Measurements from ENCODE around the gene NKAIN4. TPM values are rescaled to one million over a fixed set of nuclear protein-coding genes. Genes with fewer than 3 reads are reported as not detected.

Gene NKAIN4
- total RNA-seq, 4 donors from 2014 or later = not detected

DNA sequence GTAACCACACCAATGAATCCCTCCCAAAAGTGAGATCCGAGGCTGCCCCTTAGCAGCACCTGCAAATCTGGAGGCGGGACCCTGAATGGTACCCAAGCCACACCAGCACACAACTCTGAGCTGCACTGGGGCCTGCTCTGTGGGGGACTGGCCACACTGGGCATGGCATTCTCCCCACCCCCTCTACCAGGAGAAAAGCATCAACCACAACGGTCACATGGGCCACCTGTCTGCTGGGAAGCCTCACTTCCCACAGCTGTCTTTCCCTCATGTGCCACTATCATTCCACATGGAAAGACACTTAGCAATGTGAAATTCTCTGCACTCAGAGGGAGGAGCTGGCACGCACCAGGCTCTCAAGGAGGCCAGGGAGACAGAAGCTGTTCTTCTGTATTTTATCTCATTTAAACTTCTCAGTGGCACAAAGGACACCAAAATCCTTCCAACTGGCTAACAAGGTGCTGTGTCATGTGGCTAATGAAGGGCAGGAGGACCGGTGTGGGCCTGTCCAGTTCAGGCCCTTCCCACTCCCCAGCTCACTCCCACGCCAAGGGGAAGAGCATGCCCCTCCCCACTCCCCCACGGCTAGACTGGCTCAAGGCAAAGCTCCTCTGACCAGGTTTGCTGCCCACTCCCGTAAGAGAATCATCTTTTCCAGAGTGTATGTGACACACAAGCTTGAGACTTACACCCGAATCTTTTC is 57.3 kb downstream of the NKAIN4 start:
- Histone ChIP-seq H3K4me3 (no peak overlapping the region), H3K36me3 (peaks cover 0 to 32% of the 10 kb centered on the region in 2 donors), H3K4me1 (peaks cover 20 to 25% of the 10 kb centered on the region in 2 donors), H3K9me3 (no peaks in the 10 kb centered on the region), H3K27me3 (no peaks in the 10 kb centered on the region), H3K27ac (peak overlapping the region in 1 of 4 donors; percentile 12)
- no peak for TF ChIP-seq POLR2A (IDR thresholded peaks at IDR 0.05)
- TF ChIP-seq, protein P1, sequence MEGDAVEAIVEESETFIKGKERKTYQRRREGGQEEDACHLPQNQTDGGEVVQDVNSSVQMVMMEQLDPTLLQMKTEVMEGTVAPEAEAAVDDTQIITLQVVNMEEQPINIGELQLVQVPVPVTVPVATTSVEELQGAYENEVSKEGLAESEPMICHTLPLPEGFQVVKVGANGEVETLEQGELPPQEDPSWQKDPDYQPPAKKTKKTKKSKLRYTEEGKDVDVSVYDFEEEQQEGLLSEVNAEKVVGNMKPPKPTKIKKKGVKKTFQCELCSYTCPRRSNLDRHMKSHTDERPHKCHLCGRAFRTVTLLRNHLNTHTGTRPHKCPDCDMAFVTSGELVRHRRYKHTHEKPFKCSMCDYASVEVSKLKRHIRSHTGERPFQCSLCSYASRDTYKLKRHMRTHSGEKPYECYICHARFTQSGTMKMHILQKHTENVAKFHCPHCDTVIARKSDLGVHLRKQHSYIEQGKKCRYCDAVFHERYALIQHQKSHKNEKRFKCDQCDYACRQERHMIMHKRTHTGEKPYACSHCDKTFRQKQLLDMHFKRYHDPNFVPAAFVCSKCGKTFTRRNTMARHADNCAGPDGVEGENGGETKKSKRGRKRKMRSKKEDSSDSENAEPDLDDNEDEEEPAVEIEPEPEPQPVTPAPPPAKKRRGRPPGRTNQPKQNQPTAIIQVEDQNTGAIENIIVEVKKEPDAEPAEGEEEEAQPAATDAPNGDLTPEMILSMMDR (IDR thresholded peaks at IDR 0.05 in 4 of 5, conservative IDR thresholded peaks at IDR 0.05 in 1 of 5) = no peak
- in situ Hi-C loops (cut with MboI; ENCODE audit: low sequenced_read_pairs in 4 of 4) (no loop called here), intact Hi-C loops (cut with DNase I; ENCODE audit: low total_unique reads) (no loop called here)
- ATAC-seq (peak in 1 of 2 donors; percentile 33), DNase-seq (no peak)

DNA sequence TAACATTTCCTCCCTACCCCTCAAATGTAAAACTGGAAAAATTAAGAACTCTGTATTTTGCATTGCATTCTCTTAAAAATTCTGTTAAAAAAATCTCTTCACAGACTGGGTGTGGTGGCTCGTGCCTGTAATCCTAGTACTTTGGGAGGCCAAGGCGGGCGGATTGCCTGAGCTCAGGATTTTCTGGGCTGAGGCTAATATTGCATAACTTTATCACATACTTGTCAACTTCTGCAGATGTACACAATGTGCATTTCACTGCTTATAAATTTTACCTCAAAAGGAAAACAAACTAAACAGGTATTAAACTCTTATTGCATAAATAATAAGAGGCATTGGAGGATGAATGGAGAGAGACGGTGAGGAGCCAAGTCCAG is 59.5 kb downstream of the NKAIN4 start:
- no peak for TF ChIP-seq POLR2A (IDR thresholded peaks at IDR 0.05)
- TF ChIP-seq, protein P1 (IDR thresholded peaks at IDR 0.05 in 4 of 5, conservative IDR thresholded peaks at IDR 0.05 in 1 of 5) = no peak
- intact Hi-C loops (cut with DNase I; ENCODE audit: low total_unique reads) (no loop called here), in situ Hi-C loops (cut with MboI; ENCODE audit: low sequenced_read_pairs in 4 of 4) (no loop called here)
- no peak for DNase-seq
- H3K27ac ChIP-seq = no peak overlapping the region
- H3K4me3 ChIP-seq = no peak overlapping the region
- ATAC-seq = no peak
- no peaks in the 10 kb centered on the region for H3K27me3 ChIP-seq
- H3K4me1 ChIP-seq = peaks cover 20 to 25% of the 10 kb centered on the region in 2 donors
- H3K36me3 ChIP-seq = peaks cover 0 to 19% of the 10 kb centered on the region in 2 donors
- H3K9me3 ChIP-seq = no peaks in the 10 kb centered on the region

DNA sequence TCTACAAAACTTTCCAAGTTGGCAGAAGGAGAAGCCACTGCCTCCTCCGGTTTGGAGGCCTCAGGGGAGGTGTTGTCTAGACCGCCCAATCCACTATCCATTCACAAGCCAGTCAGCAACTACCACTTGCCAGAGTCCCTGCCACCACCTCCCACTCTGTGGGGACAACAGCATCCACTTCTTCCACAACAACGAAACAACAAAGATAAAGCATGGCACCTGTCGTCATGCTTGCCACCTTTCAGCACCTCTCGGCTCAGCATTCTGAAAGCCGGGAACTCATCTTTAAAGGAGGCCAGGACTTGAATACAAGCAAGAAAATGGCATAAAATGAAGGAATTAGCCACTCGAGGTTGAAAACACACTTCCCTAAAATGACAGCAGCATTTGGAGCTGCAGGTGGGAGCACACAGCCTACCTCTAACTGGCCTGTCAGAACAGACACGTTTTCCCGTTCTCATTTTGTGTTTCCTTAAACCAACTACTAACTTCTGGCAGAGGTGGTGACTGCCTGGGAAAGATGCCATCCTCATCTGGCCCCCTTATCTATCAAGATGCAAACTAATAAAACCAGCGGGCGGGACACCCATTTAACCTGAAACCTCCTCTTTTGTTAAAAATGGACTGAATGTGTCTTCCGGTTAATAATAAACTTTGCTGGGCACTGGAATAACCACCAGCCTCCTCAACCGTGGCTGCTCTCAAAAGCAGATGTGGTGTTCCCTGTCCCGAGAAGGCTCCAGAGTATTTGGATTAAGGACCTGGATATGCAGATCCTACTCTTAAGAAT is 60.1 kb downstream of the NKAIN4 start:
- no peaks in the 10 kb centered on the region for H3K27me3 ChIP-seq
- intact Hi-C loops (cut with DNase I; ENCODE audit: low total_unique reads) = no loop called here
- peaks cover 0 to 19% of the 10 kb centered on the region in 2 donors for H3K36me3 ChIP-seq
- in situ Hi-C loops (cut with MboI; ENCODE audit: low sequenced_read_pairs in 4 of 4) = no loop called here
- H3K9me3 ChIP-seq = no peaks in the 10 kb centered on the region
- H3K27ac ChIP-seq = no peak overlapping the region
- DNase-seq (no peak), ATAC-seq (no peak)
- no peak overlapping the region for H3K4me3 ChIP-seq
- H3K4me1 ChIP-seq = peaks cover 20 to 25% of the 10 kb centered on the region in 2 donors
- no peak for TF ChIP-seq POLR2A (IDR thresholded peaks at IDR 0.05)
- TF ChIP-seq, protein P1 (IDR thresholded peaks at IDR 0.05 in 4 of 5, conservative IDR thresholded peaks at IDR 0.05 in 1 of 5) = no peak

DNA sequence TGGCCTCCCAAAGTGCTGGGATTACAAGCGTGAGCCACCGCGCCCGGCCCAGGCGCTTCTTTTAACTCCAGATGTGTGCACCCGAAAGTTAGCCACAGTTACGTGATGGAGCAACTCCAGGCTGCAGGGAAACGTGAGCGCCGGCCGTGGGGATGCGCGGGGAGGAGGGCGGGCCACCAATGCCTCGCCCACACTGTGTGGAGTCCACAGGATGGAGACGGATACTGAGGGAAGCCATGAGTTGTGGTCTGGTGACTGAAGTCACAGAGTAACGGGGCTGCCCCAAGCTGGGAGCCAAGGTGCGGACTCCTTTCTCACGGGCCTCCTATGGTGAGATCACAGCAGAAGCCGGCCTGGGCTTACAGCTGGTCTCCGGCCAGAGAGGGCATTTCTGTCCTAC is 61.5 kb downstream of the NKAIN4 start:
- intact Hi-C loops (cut with DNase I; ENCODE audit: low total_unique reads) (no loop called here), in situ Hi-C loops (cut with MboI; ENCODE audit: low sequenced_read_pairs in 4 of 4) (no loop called here)
- peaks cover 0 to 19% of the 10 kb centered on the region in 2 donors for H3K36me3 ChIP-seq
- no peak for DNase-seq
- ATAC-seq = no peak
- TF ChIP-seq, protein P1 (IDR thresholded peaks at IDR 0.05 in 4 of 5, conservative IDR thresholded peaks at IDR 0.05 in 1 of 5) = no peak
- no peak for TF ChIP-seq POLR2A (IDR thresholded peaks at IDR 0.05)
- no peaks in the 10 kb centered on the region for H3K27me3 ChIP-seq
- no peak overlapping the region for H3K27ac ChIP-seq
- H3K4me3 ChIP-seq = no peak overlapping the region
- no peaks in the 10 kb centered on the region for H3K9me3 ChIP-seq
- peaks cover 6 to 12% of the 10 kb centered on the region in 2 donors for H3K4me1 ChIP-seq

Measured in gastrocnemius medialis (tissue), 4 donors.